ENCODE measurements around the gene MYL11.
A peak's percentile ranks its signal among the peaks of the same experiment; 100 is the strongest.

The MYL11 gene

DNA sequence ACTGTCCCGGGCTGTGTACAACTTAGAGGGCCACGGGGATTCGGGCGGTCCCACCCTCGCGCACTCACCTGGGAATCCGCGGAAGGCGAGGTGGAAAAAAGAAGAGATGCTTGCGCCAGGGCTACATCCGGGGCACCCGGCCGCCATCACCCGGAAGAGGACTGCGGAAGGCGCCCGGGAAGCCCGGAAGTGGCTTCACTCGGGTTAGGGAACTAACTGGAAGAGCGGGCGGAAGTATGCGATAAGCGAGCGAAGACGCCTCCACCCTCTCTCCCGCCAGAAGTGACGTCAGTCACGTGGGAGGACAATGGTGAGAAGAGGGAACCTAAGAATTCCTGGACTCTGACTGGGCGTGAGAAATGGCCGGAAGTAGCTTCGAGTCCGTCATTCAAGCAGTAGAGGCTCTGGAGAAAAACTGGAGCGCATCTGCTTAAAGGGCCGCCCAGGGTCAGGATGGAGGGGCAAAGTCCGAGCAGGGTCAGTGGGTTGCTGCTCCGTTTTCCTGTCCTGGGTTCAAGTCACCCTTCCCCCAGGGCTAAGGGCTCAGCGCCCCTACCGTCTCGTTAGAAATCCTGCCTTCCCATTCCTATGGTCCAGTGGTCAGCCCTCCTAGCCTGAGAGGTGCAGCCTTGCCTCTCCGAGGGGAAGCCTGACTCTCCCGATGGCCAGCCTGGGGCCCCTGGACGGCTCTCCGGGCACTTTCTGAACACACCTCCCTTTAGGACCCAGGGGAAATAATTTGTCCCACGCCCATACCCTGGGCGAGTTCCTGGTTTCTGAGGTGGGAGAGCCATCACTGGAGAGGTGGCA is 19.3 kb upstream of the MYL11 start, which contains the start of gene CD2BP2:
Gene CD2BP2 (minus strand): TSS at position 165 of the 810 bp plus-strand sequence. CDS start 627 bp downstream, outside the sequence.
- Histone ChIP-seq H3K27ac (ENCODE audit: poor library complexity, severe bottlenecking) (peak within 1 kb of the TSS; percentile 83), H3K4me1 (ENCODE audit: insufficient read depth, poor library complexity, severe bottlenecking) (no peaks in the 10 kb centered on the region), H3K27me3 (ENCODE audit: insufficient read depth, poor library complexity, severe bottlenecking) (no peaks in the 10 kb centered on the region), H3K4me3 (ENCODE audit: severe bottlenecking) (peak within 1 kb of the TSS; percentile 84), H3K36me3 (ENCODE audit: low read depth) (peaks cover 33% of the 10 kb centered on the region), H3K9me3 (ENCODE audit: severe bottlenecking) (no peaks in the 10 kb centered on the region)
- ATAC-seq (ENCODE audit: low read depth) (peak; percentile 84), DNase-seq (ENCODE audit: low spot score) (peak; percentile 96)
- TF ChIP-seq, protein P1, sequence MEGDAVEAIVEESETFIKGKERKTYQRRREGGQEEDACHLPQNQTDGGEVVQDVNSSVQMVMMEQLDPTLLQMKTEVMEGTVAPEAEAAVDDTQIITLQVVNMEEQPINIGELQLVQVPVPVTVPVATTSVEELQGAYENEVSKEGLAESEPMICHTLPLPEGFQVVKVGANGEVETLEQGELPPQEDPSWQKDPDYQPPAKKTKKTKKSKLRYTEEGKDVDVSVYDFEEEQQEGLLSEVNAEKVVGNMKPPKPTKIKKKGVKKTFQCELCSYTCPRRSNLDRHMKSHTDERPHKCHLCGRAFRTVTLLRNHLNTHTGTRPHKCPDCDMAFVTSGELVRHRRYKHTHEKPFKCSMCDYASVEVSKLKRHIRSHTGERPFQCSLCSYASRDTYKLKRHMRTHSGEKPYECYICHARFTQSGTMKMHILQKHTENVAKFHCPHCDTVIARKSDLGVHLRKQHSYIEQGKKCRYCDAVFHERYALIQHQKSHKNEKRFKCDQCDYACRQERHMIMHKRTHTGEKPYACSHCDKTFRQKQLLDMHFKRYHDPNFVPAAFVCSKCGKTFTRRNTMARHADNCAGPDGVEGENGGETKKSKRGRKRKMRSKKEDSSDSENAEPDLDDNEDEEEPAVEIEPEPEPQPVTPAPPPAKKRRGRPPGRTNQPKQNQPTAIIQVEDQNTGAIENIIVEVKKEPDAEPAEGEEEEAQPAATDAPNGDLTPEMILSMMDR (IDR thresholded peaks at IDR 0.05; ENCODE audit: poor library complexity, severe bottlenecking): no peak

- Histone ChIP-seq H3K9me3 (ENCODE audit: severe bottlenecking) (no peaks in the 10 kb centered on the region), H3K4me3 (ENCODE audit: severe bottlenecking) (peak overlapping the region; percentile 84), H3K36me3 (ENCODE audit: low read depth) (peaks cover 33% of the 10 kb centered on the region), H3K4me1 (ENCODE audit: insufficient read depth, poor library complexity, severe bottlenecking) (no peaks in the 10 kb centered on the region), H3K27ac (ENCODE audit: poor library complexity, severe bottlenecking) (peak overlapping the region; percentile 83), H3K27me3 (ENCODE audit: insufficient read depth, poor library complexity, severe bottlenecking) (no peaks in the 10 kb centered on the region)
- TF ChIP-seq, protein P1 (IDR thresholded peaks at IDR 0.05; ENCODE audit: poor library complexity, severe bottlenecking): no peak
- no peak for ATAC-seq (ENCODE audit: low read depth)
- no peak for DNase-seq (ENCODE audit: low spot score)
Measured at GRCh38 chr16:30355954-30356308, 18.7 kb upstream of the MYL11 start.

DNA sequence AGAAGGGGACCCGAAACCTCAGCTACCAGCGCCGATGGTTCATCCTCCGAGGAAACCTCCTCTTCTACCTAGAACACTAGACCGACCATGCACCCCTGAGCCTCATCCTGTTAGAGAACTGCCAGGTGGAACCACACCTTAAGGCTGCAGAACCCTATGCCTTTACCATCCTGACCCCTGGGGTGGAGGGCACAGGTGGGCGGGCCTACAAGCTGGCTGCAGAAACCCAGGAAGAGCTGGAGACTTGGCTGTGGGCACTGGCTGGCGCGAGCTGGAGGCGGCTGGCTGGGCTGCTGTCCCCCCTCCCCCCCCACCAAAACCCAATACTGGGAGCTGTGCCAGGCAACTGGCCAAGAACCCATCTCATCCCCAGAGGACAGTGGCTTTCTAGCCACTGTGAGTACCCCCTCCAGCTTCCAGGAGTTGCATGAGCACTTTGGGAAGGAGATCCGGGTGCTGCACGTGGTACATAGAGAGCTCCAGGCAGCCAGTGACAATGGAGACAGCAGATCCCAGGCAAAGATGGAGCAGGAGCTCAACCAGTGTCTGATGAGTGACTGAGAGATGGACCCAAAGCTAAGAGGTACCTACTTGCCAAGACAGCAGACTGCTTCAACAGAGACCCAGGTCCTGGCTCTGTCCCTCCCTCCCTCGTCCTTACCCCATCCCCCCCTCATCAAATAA is 18.1 kb upstream of the MYL11 start:
- no peak for ATAC-seq (ENCODE audit: low read depth)
- Histone ChIP-seq H3K27ac (ENCODE audit: poor library complexity, severe bottlenecking) (peak overlapping the region; percentile 83), H3K9me3 (ENCODE audit: severe bottlenecking) (no peaks in the 10 kb centered on the region), H3K4me1 (ENCODE audit: insufficient read depth, poor library complexity, severe bottlenecking) (no peaks in the 10 kb centered on the region), H3K4me3 (ENCODE audit: severe bottlenecking) (peak overlapping the region; percentile 84), H3K36me3 (ENCODE audit: low read depth) (peaks cover 33% of the 10 kb centered on the region), H3K27me3 (ENCODE audit: insufficient read depth, poor library complexity, severe bottlenecking) (no peaks in the 10 kb centered on the region)
- DNase-seq (ENCODE audit: low spot score): no peak
- TF ChIP-seq, protein P1 (IDR thresholded peaks at IDR 0.05; ENCODE audit: poor library complexity, severe bottlenecking): no peak

GRCh38 chr16:30357085-30357714 is 17.4 kb upstream of the MYL11 start:
- no peaks in the 10 kb centered on the region for H3K27me3 ChIP-seq (ENCODE audit: insufficient read depth, poor library complexity, severe bottlenecking)
- no peak for DNase-seq (ENCODE audit: low spot score)
- H3K9me3 ChIP-seq (ENCODE audit: severe bottlenecking): no peaks in the 10 kb centered on the region
- no peak overlapping the region for H3K4me3 ChIP-seq (ENCODE audit: severe bottlenecking)
- H3K27ac ChIP-seq (ENCODE audit: poor library complexity, severe bottlenecking): peak overlapping the region; percentile 83
- TF ChIP-seq, protein P1 (IDR thresholded peaks at IDR 0.05; ENCODE audit: poor library complexity, severe bottlenecking): no peak
- H3K36me3 ChIP-seq (ENCODE audit: low read depth): peaks cover 30% of the 10 kb centered on the region
- no peaks in the 10 kb centered on the region for H3K4me1 ChIP-seq (ENCODE audit: insufficient read depth, poor library complexity, severe bottlenecking)
- ATAC-seq (ENCODE audit: low read depth): no peak

All from RWPE2 (cell line).